ENCODE measurements around the gene MDFIC2.
"Not testable (repeated sequence)": the region's sequence is repeated elsewhere in the genome, so short reads cannot be mapped to it uniquely, and the experiment has no call there.

The MDFIC2 gene

DNA sequence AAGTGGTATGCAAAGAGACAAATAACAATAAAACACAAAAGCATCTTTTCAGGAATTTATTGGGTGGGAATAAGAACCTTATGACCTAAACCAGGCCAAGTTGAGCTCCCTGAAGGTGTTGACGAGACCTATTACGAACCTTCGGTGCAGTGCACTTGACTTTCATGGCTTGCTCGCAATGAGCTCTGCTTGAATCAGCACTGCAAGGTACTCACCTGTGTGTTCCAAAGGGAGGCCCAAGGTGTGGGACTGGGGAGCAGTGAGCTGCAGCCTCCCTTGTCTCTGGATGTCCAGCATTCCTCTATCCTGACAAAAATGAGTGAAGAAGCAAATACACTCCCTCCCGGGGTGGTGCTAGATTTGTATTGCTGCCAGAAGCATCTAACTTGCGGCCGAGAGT, at the start of gene MDFIC2:
MDFIC2 (minus strand) TSS at position 303 of the 400 bp plus-strand sequence. CDS start 665 bp downstream, outside the sequence.
- no peak for DNase-seq (ENCODE audit: low read depth in 2 of 2, low spot score in 1 of 2)

GRCh38 chr3:70360979-70361760, 48.7 kb upstream of the MDFIC2 start:
- DNase-seq (ENCODE audit: low read depth in 2 of 2, low spot score in 1 of 2): no peak

- DNase-seq (ENCODE audit: low read depth in 2 of 2, low spot score in 1 of 2): no peak
Observed at GRCh38 chr3:70359711-70360110, 47.3 kb upstream of the MDFIC2 start.

DNA sequence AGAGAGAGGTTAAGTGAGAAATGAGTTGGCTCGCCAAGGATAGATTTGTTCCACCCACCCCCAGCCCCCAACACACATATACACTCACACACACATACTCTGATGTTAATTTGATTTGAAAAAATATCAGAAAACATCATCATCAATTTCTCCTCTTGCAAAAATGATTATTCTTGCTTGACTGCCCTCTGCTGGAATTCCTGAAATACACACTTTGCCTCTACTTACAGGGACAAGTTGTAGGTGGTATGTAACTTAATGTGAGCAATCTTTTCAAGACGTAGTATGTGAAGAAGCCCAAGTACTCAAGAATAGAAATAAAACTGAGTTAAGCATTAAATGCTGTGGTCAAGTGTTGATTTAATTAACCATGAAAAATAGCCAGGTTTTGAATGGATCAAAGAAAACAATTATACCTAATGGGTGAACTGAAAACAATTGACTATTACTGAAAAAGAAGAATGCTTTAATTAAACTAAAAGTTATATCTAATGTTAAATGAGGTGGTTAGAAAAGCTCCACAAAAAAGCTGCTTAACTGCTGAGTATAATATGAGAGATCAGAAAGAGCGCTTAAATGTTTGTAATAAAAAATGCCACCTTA, 46.6 kb upstream of the MDFIC2 start:
- DNase-seq (ENCODE audit: low read depth in 2 of 2, low spot score in 1 of 2): no peak

DNA sequence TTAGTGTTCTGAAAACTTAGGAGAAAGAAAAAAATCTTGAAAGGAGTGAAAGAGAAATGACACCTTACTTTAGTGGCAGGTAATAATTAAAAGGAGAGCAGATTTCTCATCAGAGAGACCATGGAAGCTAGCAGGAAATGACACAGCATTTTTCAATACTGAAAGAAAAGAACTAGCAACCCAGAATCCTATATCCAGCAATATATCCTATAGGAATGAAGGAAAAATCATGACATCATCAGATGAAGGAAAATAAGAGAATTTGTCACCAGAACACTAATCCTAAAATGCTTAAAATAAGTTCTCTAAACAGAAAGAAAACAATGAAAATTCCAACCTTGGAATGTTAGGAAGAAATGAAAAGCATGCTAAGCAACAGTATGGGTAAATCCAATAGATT, 39.8 kb upstream of the MDFIC2 start:
- DNase-seq (ENCODE audit: low read depth in 2 of 2, low spot score in 1 of 2): no peak

DNA sequence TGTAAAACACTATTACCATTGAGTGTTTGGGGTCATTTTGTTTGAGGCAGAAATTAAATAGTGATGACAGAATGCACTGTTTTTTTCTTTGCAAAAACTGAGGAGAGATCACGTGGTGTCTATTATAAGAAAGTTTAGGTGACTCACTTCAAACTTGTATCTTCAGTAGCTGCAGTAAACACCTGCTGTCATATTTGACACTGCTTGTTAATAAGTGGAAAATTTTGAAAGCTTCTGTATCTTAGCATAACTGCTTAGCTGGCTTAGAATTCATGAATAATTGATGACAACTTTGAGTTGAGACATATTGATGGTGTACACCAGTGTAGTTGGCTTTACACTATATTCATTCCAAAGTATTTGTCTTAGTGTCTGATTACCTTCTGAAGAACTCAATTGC, 29.7 kb upstream of the MDFIC2 start:
- DNase-seq (ENCODE audit: low read depth in 2 of 2, low spot score in 1 of 2): no peak

- not testable (repeated sequence) for DNase-seq (ENCODE audit: low read depth in 2 of 2, low spot score in 1 of 2)
Observed at GRCh38 chr3:70336885-70337284, 24.4 kb upstream of the MDFIC2 start.

- DNase-seq (ENCODE audit: low read depth in 2 of 2, low spot score in 1 of 2): no peak
Observed at GRCh38 chr3:70333080-70333479, 20.6 kb upstream of the MDFIC2 start.

- DNase-seq (ENCODE audit: low read depth in 2 of 2, low spot score in 1 of 2): no peak
Observed at GRCh38 chr3:70315021-70315420, 2.6 kb upstream of the MDFIC2 start.

GRCh38 chr3:70310809-70311208, 1.6 kb downstream of the MDFIC2 start:
- no peak for DNase-seq (ENCODE audit: low read depth in 2 of 2, low spot score in 1 of 2)

GRCh38 chr3:70309591-70309990, 2.8 kb downstream of the MDFIC2 start:
- no peak for DNase-seq (ENCODE audit: low read depth in 2 of 2, low spot score in 1 of 2)

DNA sequence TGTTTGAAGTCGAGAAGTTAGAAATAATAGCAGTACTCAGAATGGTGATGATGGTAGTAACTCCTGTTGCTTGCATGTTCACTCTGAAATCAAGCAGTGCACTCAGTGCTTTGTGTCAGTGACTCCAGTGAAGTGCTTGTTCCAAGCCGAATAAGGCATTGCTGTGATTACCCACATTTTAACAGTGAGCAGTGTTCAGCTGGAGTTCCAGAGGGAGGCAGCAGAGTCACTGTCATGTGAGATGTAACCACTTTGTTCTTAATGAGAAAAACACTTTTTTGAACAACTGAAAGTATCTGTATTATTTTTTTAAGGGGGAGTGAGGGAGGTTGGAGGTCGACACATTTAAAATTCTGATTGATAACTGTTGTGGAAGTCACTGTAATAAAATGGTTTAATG, 3.7 kb downstream of the MDFIC2 start:
- DNase-seq (ENCODE audit: low read depth in 2 of 2, low spot score in 1 of 2): no peak

DNA sequence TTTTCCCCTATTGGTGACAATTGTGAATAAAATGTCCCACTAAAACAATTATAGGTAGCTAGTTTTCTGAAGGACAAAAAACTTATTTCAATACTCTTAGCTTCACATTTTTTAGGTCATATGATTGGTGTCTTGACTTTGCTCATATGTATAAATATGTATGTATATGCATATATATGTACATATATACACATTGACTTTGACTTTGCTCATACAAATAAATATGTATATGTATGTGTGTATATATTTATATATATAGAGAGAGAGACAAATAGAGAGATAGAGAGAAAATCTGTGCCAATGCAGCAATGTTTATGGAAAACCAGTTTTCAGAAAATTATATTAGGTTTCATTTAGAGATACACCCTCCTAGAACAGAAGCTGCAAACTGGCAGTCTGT, 5.7 kb downstream of the MDFIC2 start:
- DNase-seq (ENCODE audit: low read depth in 2 of 2, low spot score in 1 of 2): no peak

- no peak for DNase-seq (ENCODE audit: low read depth in 2 of 2, low spot score in 1 of 2)
Observed at GRCh38 chr3:70298385-70298784, 14.1 kb downstream of the MDFIC2 start.

- no peak for DNase-seq (ENCODE audit: low read depth in 2 of 2, low spot score in 1 of 2)
Observed at GRCh38 chr3:70291097-70291482, 21.3 kb downstream of the MDFIC2 start.

DNA sequence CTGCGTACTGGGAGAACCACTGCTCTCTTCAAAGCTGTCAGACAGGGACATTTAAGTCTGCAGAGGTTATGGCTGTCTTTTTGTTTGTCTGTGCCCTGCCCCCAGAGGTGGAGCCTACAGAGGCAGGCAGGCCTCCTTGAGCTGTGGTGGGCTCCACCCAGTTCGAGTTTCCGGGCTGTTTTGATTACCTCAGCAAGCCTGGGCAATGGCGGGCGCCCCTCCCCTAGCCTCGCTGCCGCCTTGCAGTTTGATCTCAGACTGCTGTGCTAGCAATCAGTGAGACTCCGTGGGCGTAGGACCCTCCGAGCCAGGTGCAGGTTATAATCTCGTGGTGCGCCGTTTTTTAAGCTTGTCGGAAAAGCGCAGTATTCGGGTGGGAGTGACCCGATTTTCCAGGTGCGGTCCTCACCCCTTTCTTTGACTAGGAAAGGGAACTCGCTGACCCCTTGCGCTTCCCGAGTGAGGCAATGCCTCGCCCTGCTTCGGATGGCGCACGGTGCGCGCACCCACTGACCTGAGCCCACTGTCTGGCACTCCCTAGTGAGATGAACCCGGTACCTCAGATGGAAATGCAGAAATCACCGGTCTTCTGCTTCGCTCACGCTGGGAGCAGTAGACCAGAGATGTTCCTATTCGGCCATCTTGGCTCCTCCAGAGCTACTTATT, 21.9 kb downstream of the MDFIC2 start:
- not testable (repeated sequence) for DNase-seq (ENCODE audit: low read depth in 2 of 2, low spot score in 1 of 2)

DNA sequence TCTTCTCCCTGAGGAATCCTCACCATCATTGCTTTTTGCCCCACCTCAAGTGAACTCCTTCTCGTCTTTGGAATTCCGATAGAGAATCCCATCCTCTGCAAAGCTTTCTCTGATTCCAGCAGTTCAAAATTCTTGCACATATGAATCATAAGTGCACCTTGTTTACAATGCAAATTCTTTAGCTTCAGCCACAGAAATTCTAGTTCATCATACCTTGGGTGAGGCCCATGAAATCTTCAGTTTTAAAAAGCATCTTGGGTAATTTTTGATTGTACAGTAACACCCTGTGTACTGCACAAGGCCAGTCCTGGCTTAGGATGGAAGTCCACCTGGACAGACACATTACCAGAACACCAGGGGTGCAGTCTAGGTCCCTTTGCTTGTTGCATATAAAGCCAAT, 30.8 kb downstream of the MDFIC2 start:
- DNase-seq (ENCODE audit: low read depth in 2 of 2, low spot score in 1 of 2): no peak

GRCh38 chr3:70277304-70277703, 35.1 kb downstream of the MDFIC2 start:
- no peak for DNase-seq (ENCODE audit: low read depth in 2 of 2, low spot score in 1 of 2)

DNA sequence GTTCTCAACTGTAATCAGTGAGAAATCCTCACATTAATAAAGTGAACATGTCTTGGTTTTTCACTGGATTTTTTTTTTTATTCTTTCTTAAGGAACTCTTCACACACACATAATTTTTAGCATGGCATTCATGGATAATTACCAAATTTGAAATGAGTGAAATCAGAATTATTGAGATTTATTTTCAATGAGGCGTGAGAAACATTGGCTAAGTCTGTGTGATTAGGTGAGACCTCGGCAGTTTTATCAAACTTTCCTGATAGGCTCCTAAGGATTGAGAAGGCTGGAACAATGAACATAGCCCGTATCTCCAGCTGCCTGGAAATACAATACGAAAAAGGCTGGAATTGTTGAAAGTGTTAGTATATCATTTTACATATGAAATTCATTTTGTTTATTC, 35.5 kb downstream of the MDFIC2 start:
- no peak for DNase-seq (ENCODE audit: low read depth in 2 of 2, low spot score in 1 of 2)

DNA sequence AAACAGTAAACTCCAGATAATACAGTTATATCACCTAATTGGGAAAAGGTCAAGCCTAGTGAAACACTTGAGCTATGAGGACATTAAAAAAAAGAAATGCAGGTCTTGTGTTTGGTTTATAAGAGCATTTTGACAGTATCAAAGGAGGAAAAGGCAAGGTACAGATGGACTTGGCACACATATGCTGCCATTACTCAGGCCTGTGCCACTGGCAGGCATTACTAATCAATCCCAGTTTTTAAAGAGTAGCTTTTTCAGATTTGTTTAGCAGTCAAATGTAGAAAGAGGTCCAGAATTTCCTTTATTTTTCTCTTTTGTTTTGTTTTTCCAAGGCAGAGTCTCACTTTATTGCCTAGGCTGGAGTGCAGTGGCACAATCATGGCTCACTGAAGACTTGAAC, 38.9 kb downstream of the MDFIC2 start:
- DNase-seq (ENCODE audit: low read depth in 2 of 2, low spot score in 1 of 2): no peak

GRCh38 chr3:70272798-70273197, 39.6 kb downstream of the MDFIC2 start:
- DNase-seq (ENCODE audit: low read depth in 2 of 2, low spot score in 1 of 2): no peak

- DNase-seq (ENCODE audit: low read depth in 2 of 2, low spot score in 1 of 2): no peak
Observed at GRCh38 chr3:70264122-70264780, 48.2 kb downstream of the MDFIC2 start.
